Right lobe of liver (tissue), 4 donors: Measurements from ENCODE around the gene GALNS.

ENCODE experiments used
- POLR2A ChIP-seq: fragments of 450-650 bp; IDR thresholded peaks from one replicate; pipeline ENCODE4 v1.6.1; 2017; ENCODE audit warnings: antibody characterized with exemption, mild to moderate bottlenecking
- TF ChIP-seq, protein P1 (sequence below), 4 donors: fragments of 200-600 bp in 3 of 4; fragments of 450-650 bp in 1 of 4; IDR thresholded peaks; one replicate each; pipeline versions ENCODE4 v1.5.1 to v1.8.0; 2016 to 2022; ENCODE audit warnings: antibody characterized with exemption in 4 of 4, mild to moderate bottlenecking in 2 of 4
- donor health status: DM: no; HTN: no; CAD: no.
- donor health status: DM: no; HTN: no; CAD: no.
- donor health status: DM: no; HTN: yes; CAD: no.

DNA sequence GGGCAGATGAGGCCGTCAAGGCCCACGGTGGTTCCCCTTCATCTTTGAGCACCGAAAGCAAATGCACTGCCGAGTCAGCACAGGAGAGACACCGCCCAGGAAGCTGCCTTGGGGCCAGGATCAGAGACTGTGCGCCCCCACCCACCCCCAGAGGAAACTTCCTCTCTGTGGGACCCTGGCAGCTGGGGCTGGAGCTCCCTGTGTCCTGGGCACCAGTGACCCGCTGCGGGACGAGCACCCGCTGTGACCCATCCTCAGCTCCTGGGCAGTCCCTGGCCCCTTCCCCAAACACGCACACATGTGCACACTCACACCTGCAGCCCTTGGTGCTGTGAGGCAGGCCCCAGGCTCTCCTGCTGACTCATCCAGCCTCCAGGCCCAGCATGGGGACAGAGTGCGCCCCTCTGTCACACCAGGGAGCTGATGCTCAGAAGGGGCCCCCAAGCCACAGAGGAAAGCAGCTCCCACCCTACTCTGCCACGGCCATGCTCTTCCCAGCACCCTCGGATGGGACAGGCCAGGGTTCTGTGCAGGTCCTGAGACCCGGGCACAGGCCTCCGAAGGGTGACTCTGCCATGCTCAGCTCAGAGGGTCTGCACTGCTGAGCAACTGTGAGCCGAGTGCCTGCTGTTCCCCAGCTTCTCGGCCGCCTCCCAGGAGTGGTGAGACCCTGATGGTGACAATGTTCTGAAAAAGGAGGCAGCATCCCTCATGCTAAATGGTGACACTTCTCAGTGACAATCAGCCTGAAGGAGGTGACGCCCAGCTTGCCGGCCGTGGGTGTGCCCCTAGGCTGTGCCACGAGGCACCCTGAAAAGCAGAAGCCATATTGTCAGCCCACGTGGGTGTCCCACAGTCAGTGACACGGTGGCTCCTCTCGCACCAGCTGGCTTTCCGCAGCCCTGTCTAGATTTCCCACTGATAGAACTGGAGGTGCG is 75.3 kb downstream of the GALNS start:
- TF ChIP-seq, protein P1, sequence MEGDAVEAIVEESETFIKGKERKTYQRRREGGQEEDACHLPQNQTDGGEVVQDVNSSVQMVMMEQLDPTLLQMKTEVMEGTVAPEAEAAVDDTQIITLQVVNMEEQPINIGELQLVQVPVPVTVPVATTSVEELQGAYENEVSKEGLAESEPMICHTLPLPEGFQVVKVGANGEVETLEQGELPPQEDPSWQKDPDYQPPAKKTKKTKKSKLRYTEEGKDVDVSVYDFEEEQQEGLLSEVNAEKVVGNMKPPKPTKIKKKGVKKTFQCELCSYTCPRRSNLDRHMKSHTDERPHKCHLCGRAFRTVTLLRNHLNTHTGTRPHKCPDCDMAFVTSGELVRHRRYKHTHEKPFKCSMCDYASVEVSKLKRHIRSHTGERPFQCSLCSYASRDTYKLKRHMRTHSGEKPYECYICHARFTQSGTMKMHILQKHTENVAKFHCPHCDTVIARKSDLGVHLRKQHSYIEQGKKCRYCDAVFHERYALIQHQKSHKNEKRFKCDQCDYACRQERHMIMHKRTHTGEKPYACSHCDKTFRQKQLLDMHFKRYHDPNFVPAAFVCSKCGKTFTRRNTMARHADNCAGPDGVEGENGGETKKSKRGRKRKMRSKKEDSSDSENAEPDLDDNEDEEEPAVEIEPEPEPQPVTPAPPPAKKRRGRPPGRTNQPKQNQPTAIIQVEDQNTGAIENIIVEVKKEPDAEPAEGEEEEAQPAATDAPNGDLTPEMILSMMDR (IDR thresholded peaks at IDR 0.05), result no peak
- TF ChIP-seq POLR2A, result no peak
